ENCODE data around the gene NCKAP5. TPM values are rescaled to one million over a fixed set of nuclear protein-coding genes. Genes with fewer than 3 reads are reported as not detected.
A peak's percentile ranks its signal among the peaks of the same experiment; 100 is the strongest.

Gene NCKAP5
- total and polyA plus RNA-seq, 2 experiments from 2014 or later, result 0.65 to 0.86 TPM

GRCh38 chr2:133169274-133169912 lies 398.9 kb downstream of the NCKAP5 start:
- no peaks in the 10 kb centered on the region for H3K9me2 ChIP-seq (ENCODE audit: insufficient read depth)
- in situ Hi-C loops (cut with MboI), result loop anchor here (10.0 to 25.0 kb wide), 2 partner anchors 625 to 807 kb away; no protein-coding TSS in a partner anchor

GRCh38 chr2:133167990-133168389 lies 400.3 kb downstream of the NCKAP5 start:
- in situ Hi-C loops (cut with MboI), result loop anchor here (10.0 to 25.0 kb wide), 2 partner anchors 623 to 806 kb away; no protein-coding TSS in a partner anchor

More at GRCh38 chr2:133169274-133169912, 398.9 kb downstream of the NCKAP5 start:
- Histone ChIP-seq H4K20me1 (ENCODE audit: insufficient read depth) (no peaks in the 10 kb centered on the region), H3F3A (ENCODE audit: insufficient read depth) (no peaks in the 10 kb centered on the region), H3K27me3 (replicated peaks; ENCODE audit: insufficient read depth) (no peaks in the 10 kb centered on the region), H3K4me2 (ENCODE audit: unreplicated experiment) (no peak overlapping the region), H3K79me2 (ENCODE audit: insufficient read depth) (no peaks in the 10 kb centered on the region), H2AFZ (no peak overlapping the region), H3K9me3 (ENCODE audit: low read depth) (no peaks in the 10 kb centered on the region), H3K4me3 (no peak overlapping the region), H3K36me3 (ENCODE audit: low read depth) (no peaks in the 10 kb centered on the region), H3K27ac (no peak overlapping the region), H3K4me1 (ENCODE audit: insufficient read depth) (no peaks in the 10 kb centered on the region), H3K9ac (no peak overlapping the region)
- WGBS, 2 experiments (ENCODE audit: low coverage in 1 of 2, low lambda C conversion rate in 2 of 2, missing lambda C conversion rate in 2 of 2), result 60 to 72% methylated on average over 10 of the region's 10 CpGs
- DNase-seq, result no peak
- no peak for TF ChIP-seq EZH2phosphoT487 (IDR thresholded peaks at IDR 0.05; ENCODE audit: insufficient read depth, low read depth)

GRCh38 chr2:133167223-133167622 lies 401.0 kb downstream of the NCKAP5 start:
- H3K9me2 ChIP-seq (ENCODE audit: insufficient read depth), result no peaks in the 10 kb centered on the region
- H3K27ac ChIP-seq, result no peak overlapping the region
- DNase-seq, result no peak
- TF ChIP-seq EZH2 (IDR thresholded peaks at IDR 0.05; ENCODE audit: insufficient read depth, poor library complexity, severe bottlenecking) (no peak), EZH2phosphoT487 (IDR thresholded peaks at IDR 0.05; ENCODE audit: insufficient read depth, low read depth) (no peak)
- no peaks in the 10 kb centered on the region for H3F3A ChIP-seq (ENCODE audit: insufficient read depth)
- WGBS, 2 experiments (ENCODE audit: low coverage in 1 of 2, low lambda C conversion rate in 2 of 2, missing lambda C conversion rate in 2 of 2), result 82 to 99% methylated on average over 3 of the region's 3 CpGs
- H3K9ac ChIP-seq, result no peak overlapping the region
- no peaks in the 10 kb centered on the region for H3K27me3 ChIP-seq (replicated peaks; ENCODE audit: insufficient read depth)
- H4K20me1 ChIP-seq (ENCODE audit: insufficient read depth), result no peaks in the 10 kb centered on the region
- in situ Hi-C loops (cut with MboI), result loop anchor here (10.0 to 25.0 kb wide), 2 partner anchors 622 to 805 kb away; no protein-coding TSS in a partner anchor
- no peaks in the 10 kb centered on the region for H3K36me3 ChIP-seq (ENCODE audit: low read depth)
- H3K79me2 ChIP-seq (ENCODE audit: insufficient read depth), result no peaks in the 10 kb centered on the region
- no peaks in the 10 kb centered on the region for H3K4me1 ChIP-seq (ENCODE audit: insufficient read depth)
- no peak overlapping the region for H3K4me2 ChIP-seq (ENCODE audit: unreplicated experiment)
- H3K4me3 ChIP-seq, result no peak overlapping the region
- H3K9me3 ChIP-seq (ENCODE audit: low read depth), result no peaks in the 10 kb centered on the region
- no peak overlapping the region for H2AFZ ChIP-seq

More at GRCh38 chr2:133167990-133168389, 400.3 kb downstream of the NCKAP5 start:
- H3K9me2 ChIP-seq (ENCODE audit: insufficient read depth), result no peaks in the 10 kb centered on the region
- no peak overlapping the region for H3K4me3 ChIP-seq
- no peaks in the 10 kb centered on the region for H3F3A ChIP-seq (ENCODE audit: insufficient read depth)
- no peaks in the 10 kb centered on the region for H4K20me1 ChIP-seq (ENCODE audit: insufficient read depth)
- H3K9ac ChIP-seq, result no peak overlapping the region
- H2AFZ ChIP-seq, result no peak overlapping the region
- H3K4me2 ChIP-seq (ENCODE audit: unreplicated experiment), result no peak overlapping the region
- no peaks in the 10 kb centered on the region for H3K36me3 ChIP-seq (ENCODE audit: low read depth)
- peak; percentile 14 for DNase-seq
- no peaks in the 10 kb centered on the region for H3K79me2 ChIP-seq (ENCODE audit: insufficient read depth)
- TF ChIP-seq EZH2phosphoT487 (IDR thresholded peaks at IDR 0.05; ENCODE audit: insufficient read depth, low read depth), result no peak
- TF ChIP-seq EZH2 (IDR thresholded peaks at IDR 0.05; ENCODE audit: insufficient read depth, poor library complexity, severe bottlenecking), result no peak
- 54 to 71% methylated on average over 3 of the region's 3 CpGs for WGBS, 2 experiments (ENCODE audit: low coverage in 1 of 2, low lambda C conversion rate in 2 of 2, missing lambda C conversion rate in 2 of 2)
- no peaks in the 10 kb centered on the region for H3K9me3 ChIP-seq (ENCODE audit: low read depth)
- H3K27ac ChIP-seq, result no peak overlapping the region
- no peaks in the 10 kb centered on the region for H3K4me1 ChIP-seq (ENCODE audit: insufficient read depth)
- no peaks in the 10 kb centered on the region for H3K27me3 ChIP-seq (replicated peaks; ENCODE audit: insufficient read depth)

GRCh38 chr2:133166031-133166430 lies 402.2 kb downstream of the NCKAP5 start:
- no peak overlapping the region for H2AFZ ChIP-seq
- no peaks in the 10 kb centered on the region for H3K36me3 ChIP-seq (ENCODE audit: low read depth)
- H3K27me3 ChIP-seq (replicated peaks; ENCODE audit: insufficient read depth), result no peaks in the 10 kb centered on the region
- no peak overlapping the region for H3K4me2 ChIP-seq (ENCODE audit: unreplicated experiment)
- H3K27ac ChIP-seq, result no peak overlapping the region
- 68 to 76% methylated on average over 2 of the region's 2 CpGs for WGBS, 2 experiments (ENCODE audit: low coverage in 1 of 2, low lambda C conversion rate in 2 of 2, missing lambda C conversion rate in 2 of 2)
- in situ Hi-C loops (cut with MboI), result loop anchor here (10.0 to 25.0 kb wide), 2 partner anchors 621 to 804 kb away; no protein-coding TSS in a partner anchor
- H3K4me3 ChIP-seq, result no peak overlapping the region
- TF ChIP-seq EZH2 (IDR thresholded peaks at IDR 0.05; ENCODE audit: insufficient read depth, poor library complexity, severe bottlenecking) (no peak), EZH2phosphoT487 (IDR thresholded peaks at IDR 0.05; ENCODE audit: insufficient read depth, low read depth) (no peak)
- H3K9ac ChIP-seq, result no peak overlapping the region
- no peaks in the 10 kb centered on the region for H3F3A ChIP-seq (ENCODE audit: insufficient read depth)
- no peaks in the 10 kb centered on the region for H3K79me2 ChIP-seq (ENCODE audit: insufficient read depth)
- no peaks in the 10 kb centered on the region for H3K4me1 ChIP-seq (ENCODE audit: insufficient read depth)
- H3K9me2 ChIP-seq (ENCODE audit: insufficient read depth), result no peaks in the 10 kb centered on the region
- H3K9me3 ChIP-seq (ENCODE audit: low read depth), result no peaks in the 10 kb centered on the region
- H4K20me1 ChIP-seq (ENCODE audit: insufficient read depth), result no peaks in the 10 kb centered on the region
- no peak for DNase-seq

Data from GM23248 (cell line).